IMR-90 (cell line): ENCODE measurements around the gene DHRSX. TPM values are rescaled to one million over a fixed set of nuclear protein-coding genes. Genes with fewer than 3 reads are reported as not detected.

ENCODE experiments used
- ATAC-seq: fragments of 200-7000 bp; cut with Tn5 transposase; 2 replicates; pipeline ENCODE4 v1.9.1; 2020; ENCODE audit warnings: low read depth, mild to moderate bottlenecking, moderate library complexity
- BruUV-seq: library from RNA; stranded (reverse); fragments of 400-500 nt; replicated peaks from 2 replicates; lab custom pipeline; 2021; lab: Mats Ljungman, UMichigan
- CTCF ChIA-PET: fragments of 300-600 bp; formaldehyde crosslinking; extraction: SDS; loops from one replicate; lab custom pipeline; 2021; ENCODE audit warnings: antibody characterized with exemption; lab: Yijun Ruan, JAX
- POLR2A ChIA-PET: fragments of 300-600 bp; sonication (Branson Sonifier 250); formaldehyde crosslinking; loops from one replicate; lab custom pipeline; 2022; ENCODE audit warnings: antibody characterized with exemption; ENCODE audit not compliant: unreplicated experiment; lab: Charles Lee
- DNase-seq: peaks from one replicate; pipeline ENCODE4 v3.0.0; 2013
- H2AFZ ChIP-seq: replicated peaks from 2 replicates; pipeline ENCODE3; 2013; ENCODE audit warnings: low read length, mild to moderate bottlenecking; ENCODE audit not compliant: poor library complexity
- H2AK5ac ChIP-seq: 2 replicates; pipeline ENCODE4 v1.6.1; 2013; ENCODE audit warnings: low read depth, low read length, inconsistent platforms
- H2AK9ac ChIP-seq: replicated peaks from 2 replicates; pipeline ENCODE3; 2013; ENCODE audit warnings: mild to moderate bottlenecking, low read depth, low read length, moderate library complexity; ENCODE audit not compliant: poor library complexity
- H2BK120ac ChIP-seq: 2 replicates; pipeline ENCODE4 v1.6.1; 2013; ENCODE audit warnings: low read depth, low read length, inconsistent platforms
- H2BK15ac ChIP-seq: 3 replicates; pipeline ENCODE4 v1.6.1; 2013; ENCODE audit warnings: low read depth, low read length, inconsistent platforms
- H2BK20ac ChIP-seq: 2 replicates; pipeline ENCODE4 v1.6.1; 2013; ENCODE audit warnings: low read depth, mild to moderate bottlenecking, inconsistent platforms, low read length, moderate library complexity
- H2BK5ac ChIP-seq: 2 replicates; pipeline ENCODE4 v1.6.1; 2013; ENCODE audit warnings: mild to moderate bottlenecking, low read depth, low read length, inconsistent platforms; ENCODE audit not compliant: poor library complexity, severe bottlenecking
- H3K14ac ChIP-seq: replicated peaks from 2 replicates; pipeline ENCODE4 v1.6.1; 2013; ENCODE audit warnings: low read depth, low read length, inconsistent platforms
- H3K18ac ChIP-seq: 2 replicates; pipeline ENCODE4 v1.6.1; 2013; ENCODE audit warnings: low read depth, low read length, control low read depth
- H3K23ac ChIP-seq: 2 replicates; pipeline ENCODE4 v1.6.1; 2013; ENCODE audit warnings: low read depth, low read length, inconsistent platforms
- H3K27ac ChIP-seq: 2 replicates; pipeline ENCODE4 v1.5.1; 2013; ENCODE audit warnings: mild to moderate bottlenecking, control low read depth, low read length; ENCODE audit not compliant: insufficient read depth
- H3K27me3 ChIP-seq: 2 replicates; pipeline ENCODE4 v1.6.1; 2013; ENCODE audit warnings: low read length; ENCODE audit not compliant: control insufficient read depth, insufficient read depth
- H3K36me3 ChIP-seq: 2 replicates; pipeline ENCODE4 v1.6.1; 2013; ENCODE audit warnings: low read length, mixed read lengths; ENCODE audit not compliant: control insufficient read depth, insufficient read depth
- H3K4ac ChIP-seq: 2 replicates; pipeline ENCODE4 v1.6.1; 2013; ENCODE audit warnings: low read depth, low read length, inconsistent platforms
- H3K4me1 ChIP-seq: 2 replicates; pipeline ENCODE4 v1.6.1; 2013; ENCODE audit warnings: low read length, mixed read lengths; ENCODE audit not compliant: control insufficient read depth, insufficient read depth
- H3K4me2 ChIP-seq: 2 replicates; pipeline ENCODE4 v1.6.1; 2013; ENCODE audit warnings: low read depth, mild to moderate bottlenecking, control low read depth, low read length, moderate library complexity
- H3K4me3 ChIP-seq: 2 replicates; pipeline ENCODE4 v1.5.1; 2013; ENCODE audit warnings: low read depth, mild to moderate bottlenecking, control low read depth, low read length, moderate library complexity; ENCODE audit not compliant: insufficient read depth
- H3K56ac ChIP-seq: 2 replicates; pipeline ENCODE4 v1.6.1; 2013; ENCODE audit warnings: low read length, inconsistent platforms; ENCODE audit not compliant: insufficient read depth; ENCODE audit errors: extremely low read depth
- H3K79me1 ChIP-seq, 2 experiments: 2 replicates each; pipeline ENCODE4 v1.6.1; 2013; ENCODE audit warnings: low read length in 2 of 2, inconsistent platforms in 1 of 2, low read depth in 1 of 2
- H3K9ac ChIP-seq: 2 replicates; pipeline ENCODE4 v1.6.1; 2013; ENCODE audit warnings: low read depth, low read length, control low read depth
- H3K9me1 ChIP-seq: 2 replicates; pipeline ENCODE4 v1.6.1; 2013; ENCODE audit warnings: low read length, inconsistent platforms; ENCODE audit not compliant: insufficient read depth
- H3K9me3 ChIP-seq: 2 replicates; pipeline ENCODE4 v1.6.1; 2013; ENCODE audit warnings: low read length; ENCODE audit not compliant: control insufficient read depth, insufficient read depth
- H4K20me1 ChIP-seq: 2 replicates; pipeline ENCODE4 v1.6.1; 2013; ENCODE audit warnings: low read length, inconsistent platforms; ENCODE audit not compliant: insufficient read depth
- H4K5ac ChIP-seq: 2 replicates; pipeline ENCODE4 v1.6.1; 2013; ENCODE audit warnings: mild to moderate bottlenecking, low read depth, low read length, control low read depth
- H4K8ac ChIP-seq, 2 experiments: 2 replicates each; pipeline ENCODE4 v1.6.1; 2013; ENCODE audit warnings: low read depth in 2 of 2, low read length in 2 of 2, control low read depth in 1 of 2, inconsistent platforms in 1 of 2
- H4K91ac ChIP-seq: 2 replicates; pipeline ENCODE4 v1.6.1; 2013; ENCODE audit warnings: low read depth, low read length, inconsistent platforms; ENCODE audit not compliant: insufficient read depth
- CEBPB ChIP-seq: IDR thresholded peaks from 2 replicates; pipeline ENCODE4 v1.6.1; 2012; ENCODE audit warnings: low read depth, low read length, improper control_type of control experiment
- FOS ChIP-seq: fragments of 150-350 bp; IDR thresholded peaks from 2 replicates; pipeline ENCODE4 v1.6.1; 2016; ENCODE audit warnings: low read depth, low read length
- NFE2L2 ChIP-seq: fragments of 150-350 bp; IDR thresholded peaks from 2 replicates; pipeline ENCODE4 v1.6.1; 2016; ENCODE audit warnings: low read depth, mild to moderate bottlenecking, low read length
- WGBS, 2 experiments: methylation state at CpG; one replicate each; pipeline versions ENCODE4 v1.1.5 to v1.1.7; 2013; ENCODE audit warnings: missing lambda C conversion rate in 2 of 2; ENCODE audit not compliant: insufficient read length in 1 of 2; ENCODE audit errors: extremely low coverage in 2 of 2; 5-methylcytosine and 5-hydroxymethylcytosine counted together
- dilution Hi-C: fragments of 300-500 bp; cut with HindIII; formaldehyde crosslinking; loops from one replicate; pipeline ENCODE4 v1.14.3; 2018; ENCODE audit warnings: low sequenced_read_pairs; ENCODE audit not compliant: unreplicated experiment
- in situ Hi-C: fragments of 300-500 bp; cut with MboI; formaldehyde crosslinking; loops from 3 replicates; pipeline ENCODE4 v1.14.3; 2019; ENCODE audit warnings: low sequenced_read_pairs, inconsistent platforms, mixed read lengths
- intact Hi-C: fragments of 100-400 bp; cut with micrococcal nuclease; formaldehyde crosslinking; loops from 2 replicates; pipeline ENCODE4 v1.10.0; 2022
- polyA plus RNA-seq, 3 experiments: library from polyadenylated mRNA; depleted of rRNA; stranded (reverse); fragments of >200 nt; gene quantifications; 2 replicates each; pipeline ENCODE4 v1.2.3, GENCODE V29; 2012; ENCODE audit warnings: low replicate concordance in 1 of 3
- total RNA-seq: library from RNA; depleted of rRNA; stranded (reverse); fragments of >200 nt; gene quantifications from 2 replicates; pipeline ENCODE4 v1.2.3, GENCODE V29; 2012

The DHRSX gene
- total and polyA plus RNA-seq, 2 of the 4 experiments (the other 2 are of a cell fraction) = 26.2 to 38.0 TPM

GRCh38 chrX:2398064-2398656 is 102.6 kb downstream of the DHRSX start:
- H3K9ac ChIP-seq = no peak overlapping the region
- H4K8ac ChIP-seq = no peak overlapping the region
- H3K9me1 ChIP-seq = peaks cover 22% of the 10 kb centered on the region; the same call in 1 of the 2 replicates
- H3K27ac ChIP-seq = no peak overlapping the region
- ChIA-PET POLR2A (no interaction called here), CTCF (no interaction called here)
- H3K56ac ChIP-seq = no peak overlapping the region
- ATAC-seq = peak; percentile 86
- DNase-seq = peak; percentile 67
- no peak overlapping the region for H4K5ac ChIP-seq
- intact Hi-C loops = no loop called here
- H3K14ac ChIP-seq = no peak overlapping the region
- H3K27me3 ChIP-seq = no peaks in the 10 kb centered on the region
- no peak overlapping the region for H2BK120ac ChIP-seq
- H3K79me1 ChIP-seq = peaks cover 6 to 34% of the 10 kb centered on the region in 2 experiments
- peaks cover 3% of the 10 kb centered on the region; the same call in 1 of the 2 replicates for H3K36me3 ChIP-seq
- H3K4me2 ChIP-seq = no peak overlapping the region
- no peak overlapping the region for H4K91ac ChIP-seq
- H2BK5ac ChIP-seq = no peak overlapping the region
- H3K18ac ChIP-seq = no peak overlapping the region
- no peak overlapping the region for H3K23ac ChIP-seq
- no peak overlapping the region for H3K4me3 ChIP-seq
- H3K4me1 ChIP-seq = peaks cover 2% of the 10 kb centered on the region; the same call in 1 of the 2 replicates
- no peak overlapping the region for H3K4ac ChIP-seq
- peak; percentile 31; the same call in 1 of the 2 replicates for TF ChIP-seq FOS
- TF ChIP-seq CEBPB = 0 out of 2 replicates have a peak, but pooled peaks have one; percentile 10
- no peak for TF ChIP-seq NFE2L2
- no TSS peak for BruUV-seq
- H2AFZ ChIP-seq = peak overlapping the region; percentile 25
- WGBS, 2 experiments = 75% methylated on average over 4 of the region's 14 CpGs; no CpG with 5 or more reads in 1 of the 2 experiments
- in situ Hi-C loops = no loop called here
- H2AK5ac ChIP-seq = peak overlapping the region; percentile 43; the same call in 1 of the 2 replicates
- H2AK9ac ChIP-seq = no peak overlapping the region
- no peak overlapping the region for H2BK20ac ChIP-seq
- H4K20me1 ChIP-seq = peaks cover 2% of the 10 kb centered on the region; the same call in 1 of the 2 replicates
- H3K9me3 ChIP-seq = no peaks in the 10 kb centered on the region
- dilution Hi-C loops = no loop called here
- no peak overlapping the region for H2BK15ac ChIP-seq
